ENCODE measurements around the gene ANKRD39. TPM values are rescaled to one million over a fixed set of nuclear protein-coding genes. Genes with fewer than 3 reads are reported as not detected.
"Not testable (repeated sequence)": the region's sequence is repeated elsewhere in the genome, so short reads cannot be mapped to it uniquely, and the experiment has no call there.

ANKRD39 gene
- total and polyA plus RNA-seq, 7 donors, result 19.2 to 101 (median 53.3) TPM

DNA sequence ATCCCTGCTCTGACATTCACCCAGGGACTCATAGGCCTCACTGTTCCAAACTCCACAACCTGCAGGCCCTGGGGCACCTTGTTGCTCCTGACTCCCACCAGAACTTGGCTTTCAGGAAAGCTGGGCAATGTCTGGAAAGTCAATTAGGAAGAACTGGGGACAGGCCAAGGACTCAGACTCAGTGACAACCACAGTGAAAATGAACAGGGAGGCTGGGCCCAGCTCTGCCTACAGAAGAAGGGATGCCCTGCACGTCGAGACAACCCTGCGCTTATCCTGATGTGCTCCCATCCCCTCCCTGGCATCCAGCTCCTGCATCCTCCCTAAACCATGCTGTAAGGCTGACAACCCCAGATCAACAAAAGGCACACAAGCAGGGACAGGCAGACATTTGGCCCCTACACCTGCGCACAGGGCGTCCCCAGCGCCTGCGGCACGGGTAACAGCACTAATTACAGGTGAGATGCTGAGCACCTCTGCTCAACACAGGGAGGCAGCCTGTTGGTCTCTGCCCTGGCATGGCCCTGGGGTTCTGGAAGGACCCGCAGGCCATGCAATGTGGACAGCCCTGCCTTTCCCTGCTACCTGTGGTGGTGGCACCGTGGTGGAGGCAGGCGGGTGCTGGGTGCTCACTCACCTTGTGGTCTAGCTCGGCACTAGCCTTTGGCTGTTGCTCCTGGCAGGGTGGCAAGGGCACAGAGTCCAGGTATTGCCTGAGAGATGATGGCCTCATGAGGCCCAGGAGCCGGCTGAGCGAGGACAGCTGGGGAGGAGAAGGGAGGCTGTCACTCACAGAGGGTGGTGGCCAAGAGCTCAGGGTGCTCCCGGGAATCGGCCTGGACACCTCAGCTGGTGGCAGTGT, 35.7 kb upstream of the ANKRD39 start:
- peaks cover 47% of the 10 kb centered on the region for H3K4me1 ChIP-seq
- H3K9me3 ChIP-seq, result no peaks in the 10 kb centered on the region
- no peaks in the 10 kb centered on the region for H3K36me3 ChIP-seq (ENCODE audit: insufficient read depth in 1 of 2, low read depth in 1 of 2)
- H3K4me3 ChIP-seq, result no peak overlapping the region
- TF ChIP-seq, protein P1, sequence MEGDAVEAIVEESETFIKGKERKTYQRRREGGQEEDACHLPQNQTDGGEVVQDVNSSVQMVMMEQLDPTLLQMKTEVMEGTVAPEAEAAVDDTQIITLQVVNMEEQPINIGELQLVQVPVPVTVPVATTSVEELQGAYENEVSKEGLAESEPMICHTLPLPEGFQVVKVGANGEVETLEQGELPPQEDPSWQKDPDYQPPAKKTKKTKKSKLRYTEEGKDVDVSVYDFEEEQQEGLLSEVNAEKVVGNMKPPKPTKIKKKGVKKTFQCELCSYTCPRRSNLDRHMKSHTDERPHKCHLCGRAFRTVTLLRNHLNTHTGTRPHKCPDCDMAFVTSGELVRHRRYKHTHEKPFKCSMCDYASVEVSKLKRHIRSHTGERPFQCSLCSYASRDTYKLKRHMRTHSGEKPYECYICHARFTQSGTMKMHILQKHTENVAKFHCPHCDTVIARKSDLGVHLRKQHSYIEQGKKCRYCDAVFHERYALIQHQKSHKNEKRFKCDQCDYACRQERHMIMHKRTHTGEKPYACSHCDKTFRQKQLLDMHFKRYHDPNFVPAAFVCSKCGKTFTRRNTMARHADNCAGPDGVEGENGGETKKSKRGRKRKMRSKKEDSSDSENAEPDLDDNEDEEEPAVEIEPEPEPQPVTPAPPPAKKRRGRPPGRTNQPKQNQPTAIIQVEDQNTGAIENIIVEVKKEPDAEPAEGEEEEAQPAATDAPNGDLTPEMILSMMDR (IDR thresholded peaks at IDR 0.05), result no peak
- no peak overlapping the region for H3K27ac ChIP-seq
- no peaks in the 10 kb centered on the region for H3K27me3 ChIP-seq (ENCODE audit: insufficient read depth in 3 of 3, low read length in 2 of 3)
- DNase-seq (peak in 1 of 2 donors; percentile 66), ATAC-seq (peak; percentile 43 to 71 (median 58))
- WGBS, 3 donors, result 62 to 71% (median 67%) methylated on average over 16 of the region's 16 CpGs
- intact Hi-C loops (cut with DNase I), result no loop called here

DNA sequence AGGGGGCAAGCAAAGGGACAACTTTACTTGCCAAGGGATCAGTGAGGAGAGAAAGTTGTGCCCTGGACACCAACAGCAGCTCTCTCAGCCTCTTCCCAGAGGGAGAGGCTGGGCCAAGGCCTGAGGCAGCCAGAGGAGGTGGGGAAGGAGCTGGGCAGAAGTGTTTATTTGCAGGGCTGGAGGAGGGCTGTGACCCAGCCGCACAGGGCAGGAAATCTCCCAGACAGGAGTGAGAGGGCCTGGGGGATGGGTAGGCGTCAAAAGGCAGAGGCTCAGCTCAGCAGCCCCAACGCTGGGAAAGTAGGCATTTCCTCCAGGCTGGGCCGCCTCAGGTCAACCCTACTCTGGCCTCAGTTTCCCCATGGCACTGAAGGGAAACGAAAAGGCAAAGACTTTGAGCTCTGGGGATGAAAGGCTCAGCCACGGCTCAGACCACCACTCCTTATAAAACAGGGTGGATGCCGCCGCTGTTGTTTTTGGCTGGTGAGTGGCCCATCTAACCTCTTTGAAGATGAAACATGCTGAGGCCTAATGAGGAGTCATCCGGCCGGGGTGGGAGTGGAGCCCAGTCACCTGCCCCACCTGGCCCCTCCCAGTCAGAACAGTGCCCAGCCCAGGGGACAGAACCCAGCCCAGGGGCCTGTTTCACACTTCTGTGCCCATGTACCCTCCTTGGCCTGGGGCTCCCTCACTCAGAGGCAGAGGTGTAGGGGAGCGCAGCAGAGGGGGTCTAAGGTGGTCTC, 33.9 kb upstream of the ANKRD39 start:
- Histone ChIP-seq H3K27ac (peak overlapping the region; percentile 16), H3K27me3 (ENCODE audit: insufficient read depth in 3 of 3, low read length in 2 of 3) (no peaks in the 10 kb centered on the region), H3K36me3 (ENCODE audit: insufficient read depth in 1 of 2, low read depth in 1 of 2) (no peaks in the 10 kb centered on the region), H3K4me3 (no peak overlapping the region), H3K9me3 (no peaks in the 10 kb centered on the region), H3K4me1 (peaks cover 60% of the 10 kb centered on the region)
- WGBS, 3 donors, result 49 to 71% (median 55%) methylated on average over 11 of the region's 11 CpGs
- TF ChIP-seq, protein P1 (IDR thresholded peaks at IDR 0.05), result no peak
- ATAC-seq (peak in 1 of 4 donors; percentile 31), DNase-seq (no peak)
- intact Hi-C loops (cut with DNase I), result no loop called here

DNA sequence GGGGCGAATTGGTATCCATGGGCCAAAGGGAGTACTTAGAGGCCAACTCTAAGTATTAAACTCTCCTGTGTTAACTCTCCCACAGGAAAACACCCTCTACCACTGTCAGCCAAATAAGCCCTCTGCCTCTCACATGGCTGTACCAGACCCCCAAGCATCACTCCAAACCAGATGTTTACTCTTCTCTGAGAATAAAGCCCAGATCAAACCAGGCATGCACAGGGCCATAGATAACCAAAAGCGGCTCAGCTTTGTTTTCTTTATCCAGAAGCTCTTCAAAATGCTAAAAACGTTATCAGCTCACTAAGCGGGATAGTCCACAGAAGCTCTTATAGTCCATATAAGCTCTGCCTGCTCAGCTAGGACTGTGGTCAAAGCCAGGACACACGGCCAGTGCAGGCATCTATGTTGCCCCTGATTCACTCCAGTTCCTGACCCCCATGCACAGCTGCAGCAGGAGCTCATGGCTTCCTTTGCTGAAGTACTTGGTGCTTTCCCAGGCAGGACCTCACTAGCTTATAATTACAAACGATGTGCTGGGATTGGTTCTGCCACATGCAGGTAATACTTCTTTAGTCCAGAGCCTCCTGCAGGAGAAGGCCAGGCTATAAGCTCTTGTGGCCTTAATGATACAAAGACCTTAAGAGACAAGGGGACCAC, 33.0 kb upstream of the ANKRD39 start:
- peak overlapping the region; percentile 16 for H3K27ac ChIP-seq
- no peak for DNase-seq
- no peak for ATAC-seq

DNA sequence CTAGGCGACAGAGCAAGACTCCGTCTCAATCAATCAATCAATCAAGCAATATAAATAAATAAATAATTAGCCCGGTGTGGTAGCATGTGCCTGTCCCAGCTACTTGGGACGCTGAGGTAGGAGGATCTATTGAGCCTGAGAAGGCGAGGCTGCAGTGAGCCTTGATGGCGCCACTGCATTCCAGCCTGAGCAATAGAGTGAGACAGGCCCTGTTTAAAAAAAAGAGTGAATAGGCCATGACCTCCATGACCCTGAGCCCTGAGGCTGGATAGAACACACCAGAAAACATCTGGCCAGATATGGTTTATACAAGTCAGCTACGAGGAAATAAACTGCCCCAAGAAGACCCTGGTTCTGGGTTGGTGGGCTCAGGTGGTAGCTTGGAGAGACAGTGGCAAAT, 32.4 kb upstream of the ANKRD39 start:
- intact Hi-C loops (cut with DNase I), result no loop called here
- H3K9me3 ChIP-seq, result no peaks in the 10 kb centered on the region
- H3K27ac ChIP-seq, result no peak overlapping the region
- WGBS, 3 donors, result 86 to 90% (median 89%) methylated on average over 7 of the region's 7 CpGs
- H3K4me1 ChIP-seq, result peaks cover 53% of the 10 kb centered on the region
- DNase-seq, result no peak
- H3K36me3 ChIP-seq (ENCODE audit: insufficient read depth in 1 of 2, low read depth in 1 of 2), result no peaks in the 10 kb centered on the region
- no peaks in the 10 kb centered on the region for H3K27me3 ChIP-seq (ENCODE audit: insufficient read depth in 3 of 3, low read length in 2 of 3)
- H3K4me3 ChIP-seq, result no peak overlapping the region
- ATAC-seq, result no peak
- TF ChIP-seq, protein P1 (IDR thresholded peaks at IDR 0.05), result no peak

More for the DNA sequence above, 33.0 kb upstream of the ANKRD39 start:
- H3K4me3 ChIP-seq, result no peak overlapping the region
- no peaks in the 10 kb centered on the region for H3K27me3 ChIP-seq (ENCODE audit: insufficient read depth in 3 of 3, low read length in 2 of 3)
- H3K36me3 ChIP-seq (ENCODE audit: insufficient read depth in 1 of 2, low read depth in 1 of 2), result no peaks in the 10 kb centered on the region
- peaks cover 58% of the 10 kb centered on the region for H3K4me1 ChIP-seq
- 49 to 58% (median 50%) methylated on average over 6 of the region's 6 CpGs for WGBS, 3 donors
- no peaks in the 10 kb centered on the region for H3K9me3 ChIP-seq
- TF ChIP-seq, protein P1 (IDR thresholded peaks at IDR 0.05), result no peak
- intact Hi-C loops (cut with DNase I), result no loop called here

DNA sequence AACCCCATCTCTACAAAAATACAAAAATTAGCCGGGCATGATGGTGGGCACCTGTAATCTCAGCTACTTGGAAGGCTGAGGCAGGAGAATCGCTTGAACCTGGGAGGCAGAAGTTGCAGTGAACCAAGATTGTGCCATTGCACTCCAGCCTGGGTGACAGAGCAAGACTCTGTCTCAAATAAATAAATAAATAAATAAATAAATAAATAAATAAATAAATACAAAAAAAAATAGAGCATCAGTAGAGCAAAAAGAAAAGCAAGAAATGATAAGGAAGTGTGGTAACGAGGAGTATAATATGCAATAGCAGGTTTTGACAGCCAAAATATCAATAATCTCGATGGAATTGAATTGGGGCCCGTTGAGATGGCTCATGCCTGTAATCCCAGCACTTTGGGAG, 31.7 kb upstream of the ANKRD39 start:
- ATAC-seq; intact Hi-C loops (cut with DNase I): not testable (repeated sequence)
- WGBS, 3 donors, result 83 to 93% (median 89%) methylated on average over 5 of the region's 5 CpGs

More for the DNA sequence above, 31.7 kb upstream of the ANKRD39 start:
- H3K27me3 ChIP-seq (ENCODE audit: insufficient read depth in 3 of 3, low read length in 2 of 3); DNase-seq; H3K36me3 ChIP-seq (ENCODE audit: insufficient read depth in 1 of 2, low read depth in 1 of 2); H3K4me3 ChIP-seq; H3K27ac ChIP-seq; H3K9me3 ChIP-seq: not testable (repeated sequence)
- peaks cover 48% of the 10 kb centered on the region for H3K4me1 ChIP-seq
